ENCODE data around the gene FCAMR.

FCAMR gene

GRCh38 chr1:206992790-206993189 is 22.5 kb upstream of the FCAMR start:
- no peak for DNase-seq

DNA sequence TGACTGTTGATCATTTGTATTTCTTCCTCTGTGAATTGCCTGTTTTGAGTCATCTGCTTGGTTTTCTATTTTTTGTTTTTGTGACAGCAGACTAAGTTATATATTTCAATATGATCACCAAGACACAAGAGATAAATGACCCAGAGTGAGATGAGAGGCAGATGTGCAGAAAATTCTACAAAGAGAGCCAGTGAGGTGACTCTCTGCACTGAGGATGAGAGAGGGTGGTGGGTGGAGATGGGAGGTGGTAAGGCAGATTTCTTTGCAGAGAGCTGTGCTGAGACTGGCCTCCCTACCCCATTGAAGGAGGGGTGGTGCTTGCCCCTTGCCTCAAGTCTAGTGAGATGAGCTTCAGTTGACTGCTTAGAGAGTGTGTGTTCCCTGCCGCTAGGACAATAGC is 17.6 kb upstream of the FCAMR start:
- DNase-seq = no peak

DNA sequence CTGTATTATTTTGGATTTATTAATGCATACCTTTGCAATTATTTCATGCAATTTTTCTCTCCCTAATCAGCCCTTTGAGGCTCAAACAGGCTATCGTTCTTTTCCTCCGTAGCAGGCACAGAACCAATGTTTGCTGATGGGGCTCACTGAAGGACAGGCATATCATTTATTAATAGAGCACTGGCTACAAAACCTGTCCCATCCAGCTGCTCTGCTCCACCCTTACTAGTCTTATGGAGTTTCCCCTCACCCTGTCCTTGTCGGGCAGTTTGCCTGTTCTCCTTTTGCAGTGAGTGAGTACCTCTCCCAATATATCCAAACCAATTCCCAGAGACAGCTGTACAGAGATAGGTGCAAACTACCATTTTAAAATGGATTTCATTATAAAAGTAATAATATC is 16.6 kb upstream of the FCAMR start:
- no peak for DNase-seq

DNA sequence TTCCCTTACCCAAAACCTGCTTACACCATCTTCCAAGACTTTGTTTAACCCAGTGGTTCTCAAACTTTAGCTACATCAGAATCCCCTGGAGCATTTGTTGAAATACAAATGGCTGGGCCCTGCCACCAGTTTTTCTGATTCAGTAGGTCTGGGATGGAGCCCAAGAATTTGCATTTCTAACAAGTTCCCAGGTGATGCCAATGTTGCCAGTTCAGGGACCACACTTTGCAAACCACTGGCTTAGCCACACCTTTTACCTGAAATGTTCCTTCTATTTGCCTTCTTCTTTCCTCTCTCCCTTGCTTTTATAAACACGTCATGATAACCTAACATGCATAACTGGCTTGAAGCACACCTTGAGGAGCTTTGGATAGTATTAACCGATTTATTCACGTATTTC is 16.1 kb upstream of the FCAMR start:
- no peak for DNase-seq

DNA sequence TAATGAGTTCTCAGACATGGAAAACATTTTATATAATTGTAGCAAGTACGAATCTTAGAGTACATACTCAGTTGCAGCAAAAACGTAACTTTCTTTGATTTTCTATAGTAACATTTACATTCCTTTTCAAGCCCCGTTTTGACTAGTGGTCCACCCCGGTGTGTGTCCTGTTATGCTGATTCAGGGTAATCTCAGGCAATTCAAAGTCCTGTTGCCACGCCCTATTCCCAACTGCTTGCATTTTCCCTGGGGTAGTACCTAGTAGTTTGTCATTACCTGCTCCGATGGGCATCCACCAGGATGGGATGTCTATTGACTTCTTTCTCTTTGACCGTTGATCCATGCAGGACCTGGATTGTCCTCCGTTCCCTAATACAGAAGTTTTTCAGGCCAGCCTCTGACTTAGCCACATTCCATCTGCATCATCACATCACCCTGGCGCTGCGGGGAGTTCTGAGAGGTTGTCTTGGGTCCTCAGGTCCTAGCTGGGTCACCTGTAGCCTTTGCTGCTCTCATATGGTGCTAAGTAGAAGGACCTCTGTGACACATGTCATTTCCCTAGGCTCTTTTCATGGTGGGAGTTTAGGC is 15.0 kb upstream of the FCAMR start:
- no peak for DNase-seq

DNA sequence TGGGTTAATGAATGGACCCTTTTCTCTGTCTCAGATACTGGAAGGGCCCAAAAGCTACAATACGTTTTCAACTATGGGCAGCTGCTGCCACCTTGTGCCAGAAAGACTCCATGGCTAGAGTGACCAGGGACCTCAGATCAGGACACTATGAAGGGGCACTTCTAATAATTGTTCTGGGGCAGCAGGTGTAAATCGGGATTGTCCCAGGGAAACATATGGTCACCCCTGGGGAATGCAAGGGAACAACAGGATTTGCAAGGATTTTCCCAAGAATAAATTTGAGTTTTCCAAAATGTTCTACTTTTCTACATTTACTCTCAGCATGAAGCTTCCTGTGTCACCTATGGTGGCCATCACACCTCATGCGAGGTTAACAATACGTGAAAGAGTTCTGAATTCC is 12.0 kb upstream of the FCAMR start:
- peak; percentile 8 for DNase-seq

- no peak for DNase-seq
Observed at GRCh38 chr1:206979379-206980043, 9.3 kb upstream of the FCAMR start.

DNA sequence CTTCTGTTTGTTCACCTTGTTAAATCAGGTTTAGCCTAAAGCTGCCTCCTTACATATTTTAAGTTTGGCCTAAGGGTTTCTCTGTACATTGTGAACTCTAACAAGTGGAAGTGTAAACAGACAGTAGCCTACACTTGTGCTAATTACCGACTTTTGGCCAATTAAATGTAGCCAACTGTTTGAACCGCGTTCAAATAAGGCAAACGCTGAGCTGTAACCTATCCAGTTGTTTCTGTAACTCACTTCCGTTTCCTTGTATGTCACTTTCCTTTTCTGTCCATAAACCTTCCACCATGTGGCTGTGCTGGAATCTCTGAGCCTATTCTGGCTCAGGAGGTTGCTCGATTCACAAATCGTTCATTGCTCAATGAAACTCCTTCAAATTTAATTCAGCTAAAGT is 8.0 kb upstream of the FCAMR start:
- DNase-seq = no peak

- no peak for DNase-seq
Observed at GRCh38 chr1:206975306-206975705, 5.0 kb upstream of the FCAMR start.

DNA sequence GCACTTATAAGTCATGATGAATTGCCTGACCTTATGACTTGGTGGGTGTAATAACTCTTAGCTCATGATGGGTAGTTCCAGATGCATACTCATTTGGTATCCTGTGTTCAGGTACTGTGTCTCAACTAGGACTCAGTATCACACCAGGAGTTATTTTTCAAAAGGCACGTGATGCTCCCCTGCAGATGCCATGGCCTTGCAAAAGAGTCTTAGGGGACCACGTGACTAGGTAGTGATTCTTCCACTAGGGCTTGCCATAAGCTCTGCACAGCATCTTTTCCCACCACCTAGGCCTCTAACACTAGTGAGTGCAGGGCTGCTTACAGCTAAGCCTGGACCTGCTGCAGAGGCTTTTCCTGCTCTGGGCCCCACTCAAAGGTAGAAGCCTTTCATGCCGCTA is 3.9 kb upstream of the FCAMR start:
- DNase-seq = no peak

GRCh38 chr1:206972728-206973127 is 2.5 kb upstream of the FCAMR start:
- no peak for DNase-seq

GRCh38 chr1:206971029-206971655 is 882 bp upstream of the FCAMR start:
- DNase-seq = no peak

GRCh38 chr1:206969090-206969489 is 1.2 kb downstream of the FCAMR start:
- no peak for DNase-seq

GRCh38 chr1:206967096-206967849 is 3.0 kb downstream of the FCAMR start:
- DNase-seq = no peak

- no peak for DNase-seq
Observed at GRCh38 chr1:206965781-206966180, 4.5 kb downstream of the FCAMR start.

DNA sequence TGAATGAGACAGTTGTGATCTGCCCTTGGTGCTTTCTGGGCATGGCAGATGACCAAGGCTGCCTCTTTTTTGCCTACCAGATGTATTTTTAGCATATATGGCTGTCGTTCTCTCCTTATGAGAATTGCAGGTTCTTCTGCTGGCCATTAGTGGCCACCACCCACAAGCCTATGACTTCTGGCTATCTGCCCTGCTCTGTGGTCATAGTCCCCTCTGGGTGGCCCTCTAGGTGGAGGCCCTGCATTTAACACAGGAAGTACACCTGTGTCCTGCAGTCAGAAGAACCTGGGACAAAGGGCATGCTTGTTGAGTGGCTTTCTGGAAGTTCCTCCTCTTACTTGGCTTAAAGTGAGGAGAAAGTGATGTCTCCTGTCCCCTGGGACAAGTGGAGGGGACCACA is 6.5 kb downstream of the FCAMR start:
- DNase-seq = no peak

GRCh38 chr1:206963119-206963712 is 7.0 kb downstream of the FCAMR start:
- DNase-seq = no peak

- DNase-seq = no peak
Observed at GRCh38 chr1:206962272-206962671, 8.0 kb downstream of the FCAMR start.

DNA sequence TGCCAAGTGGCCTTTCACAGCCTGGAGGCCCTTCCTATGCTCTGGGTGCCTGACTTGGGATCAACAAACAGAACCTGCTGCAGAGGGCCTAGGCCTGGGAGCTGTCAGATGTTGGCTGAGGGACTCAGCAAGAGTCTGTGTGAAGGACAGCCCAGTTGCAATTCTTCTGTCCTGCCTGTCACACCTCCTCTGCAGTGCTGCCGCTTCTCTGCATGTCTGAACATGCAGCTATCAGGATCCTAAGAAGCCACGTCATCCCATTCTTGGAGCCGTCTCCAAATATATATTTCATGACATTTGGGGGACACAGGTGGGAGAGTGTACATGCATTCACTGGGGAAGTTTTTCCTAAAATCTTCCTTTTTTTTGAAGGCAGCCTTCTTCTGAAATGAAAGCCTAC is 8.6 kb downstream of the FCAMR start:
- no peak for DNase-seq

DNA sequence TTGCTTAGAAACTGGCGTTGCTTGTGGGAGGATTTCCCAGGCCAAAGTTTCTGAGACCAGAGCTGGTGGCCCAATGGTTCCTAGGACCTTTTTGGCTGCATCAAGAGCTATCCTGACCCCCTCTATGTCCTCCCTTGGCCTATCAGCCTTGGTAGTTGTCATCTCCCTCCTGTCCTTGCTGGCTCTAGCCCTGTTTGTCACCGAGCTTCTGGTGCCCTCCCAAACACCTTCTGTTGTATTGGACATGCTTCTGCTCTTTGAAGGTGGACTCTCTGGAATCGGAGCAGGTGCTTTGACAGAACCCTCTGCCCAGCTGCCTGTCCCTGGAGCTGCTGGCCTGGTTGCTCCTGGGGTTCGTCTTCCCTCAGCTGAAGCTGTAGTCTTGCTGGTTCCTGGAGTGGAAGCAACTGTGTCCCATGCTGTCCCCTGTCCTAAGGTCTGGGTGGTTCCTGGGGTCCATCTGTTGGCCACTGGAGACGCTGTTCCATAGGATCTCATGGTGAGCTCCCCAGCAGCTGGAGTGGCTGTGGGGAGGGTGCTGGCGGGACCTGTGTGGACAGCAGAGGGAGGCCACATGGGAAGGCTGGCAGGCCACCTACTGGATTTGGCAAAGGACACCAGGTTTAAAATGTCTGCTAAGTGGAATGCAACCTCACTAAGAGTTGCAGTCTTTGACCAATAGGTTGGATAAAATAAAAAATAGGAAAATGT is 9.4 kb downstream of the FCAMR start:
- DNase-seq = no peak

DNA sequence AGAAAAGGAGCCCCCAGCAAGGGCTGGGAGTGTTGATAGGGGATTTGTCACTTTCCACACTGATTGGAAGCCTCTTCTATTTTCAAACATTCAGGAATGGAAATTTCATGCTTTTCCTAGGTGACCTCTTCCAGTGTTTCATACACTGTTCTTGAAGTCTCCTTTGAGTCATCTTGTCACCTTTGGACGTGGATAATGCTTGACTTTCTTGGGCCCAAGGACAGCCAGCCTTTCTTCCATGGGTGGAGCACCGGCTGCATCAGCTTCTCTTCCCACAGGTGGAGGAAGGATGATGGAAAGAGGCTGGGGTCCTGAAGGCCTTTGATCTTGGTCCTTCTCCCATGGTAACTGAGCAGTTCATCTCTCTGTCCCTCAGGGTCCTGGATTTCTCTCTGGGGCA is 12.1 kb downstream of the FCAMR start:
- DNase-seq = no peak

DNA sequence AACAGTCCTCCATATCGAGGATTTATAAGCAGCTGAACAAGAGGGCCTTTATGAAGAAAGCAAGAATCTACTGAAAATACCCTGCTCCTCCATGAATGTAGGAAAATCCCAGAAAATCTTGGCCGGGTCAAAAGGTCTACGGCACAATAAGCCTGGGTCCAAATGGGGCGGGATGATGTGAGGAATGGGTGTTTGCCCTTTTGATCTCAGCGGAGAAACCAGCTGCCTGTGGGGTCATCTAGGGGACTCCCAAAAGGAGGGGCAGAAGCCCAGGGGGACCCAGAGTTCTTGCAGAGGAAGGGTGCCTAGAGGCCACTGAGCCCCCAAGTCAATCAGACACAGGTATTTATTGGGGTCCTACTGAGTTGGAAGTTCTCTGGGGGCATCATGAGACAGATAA is 12.6 kb downstream of the FCAMR start:
- DNase-seq = no peak
